Liver (tissue), 3 donors: Measurements from ENCODE around the gene BIRC6.

ENCODE experiments used
- CTCF ChIP-seq: fragments of 150-350 bp; IDR thresholded peaks from 2 replicates; pipeline ENCODE4 v1.5.1; 2017; ENCODE audit warnings: improper control_type of control experiment, low read depth, low read length; ENCODE audit not compliant: missing input control
- EGR1 ChIP-seq, 2 donors: IDR thresholded peaks; 2 replicates each; pipeline ENCODE4 v1.6.1; 2016 to 2018; ENCODE audit warnings: antibody characterized with exemption in 2 of 2, low read depth in 2 of 2
- MAX ChIP-seq: IDR thresholded peaks from 2 replicates; pipeline ENCODE4 v1.6.1; 2016; ENCODE audit warnings: antibody characterized with exemption
- NR2F2 ChIP-seq: IDR thresholded peaks from 2 replicates; pipeline ENCODE4 v1.6.1; 2016; ENCODE audit warnings: antibody characterized with exemption
- RAD21 ChIP-seq, 2 donors: IDR thresholded peaks; 2 replicates each; pipeline ENCODE4 v1.6.1; 2016; ENCODE audit warnings: antibody characterized with exemption in 2 of 2, mild to moderate bottlenecking in 2 of 2
- REST ChIP-seq: IDR thresholded peaks from 2 replicates; pipeline ENCODE4 v1.6.1; 2016; ENCODE audit warnings: antibody characterized with exemption, mild to moderate bottlenecking
- RXRA ChIP-seq, 2 donors: IDR thresholded peaks; 2 replicates each; pipeline ENCODE4 v1.6.1; 2017 to 2018; ENCODE audit warnings: antibody characterized with exemption in 2 of 2, mild to moderate bottlenecking in 1 of 2
- SP1 ChIP-seq: IDR thresholded peaks from 2 replicates; pipeline ENCODE4 v1.6.1; 2018; ENCODE audit warnings: antibody characterized with exemption, mild to moderate bottlenecking
- donor health status: healthy.
- donor health status: healthy.

GRCh38 chr2:32342801-32343200 lies 14.0 kb upstream of the BIRC6 start:
- TF ChIP-seq CTCF (no peak), REST (no peak), SP1 (no peak), RXRA (IDR thresholded peaks at IDR 0.05) (no peak), RAD21 (IDR thresholded peaks at IDR 0.05) (no peak), MAX (no peak), EGR1 (IDR thresholded peaks at IDR 0.05; ENCODE audit: low read depth in 2 of 2) (no peak), NR2F2 (no peak)
